ENCODE results near the gene SUPT6H.

The SUPT6H gene

DNA sequence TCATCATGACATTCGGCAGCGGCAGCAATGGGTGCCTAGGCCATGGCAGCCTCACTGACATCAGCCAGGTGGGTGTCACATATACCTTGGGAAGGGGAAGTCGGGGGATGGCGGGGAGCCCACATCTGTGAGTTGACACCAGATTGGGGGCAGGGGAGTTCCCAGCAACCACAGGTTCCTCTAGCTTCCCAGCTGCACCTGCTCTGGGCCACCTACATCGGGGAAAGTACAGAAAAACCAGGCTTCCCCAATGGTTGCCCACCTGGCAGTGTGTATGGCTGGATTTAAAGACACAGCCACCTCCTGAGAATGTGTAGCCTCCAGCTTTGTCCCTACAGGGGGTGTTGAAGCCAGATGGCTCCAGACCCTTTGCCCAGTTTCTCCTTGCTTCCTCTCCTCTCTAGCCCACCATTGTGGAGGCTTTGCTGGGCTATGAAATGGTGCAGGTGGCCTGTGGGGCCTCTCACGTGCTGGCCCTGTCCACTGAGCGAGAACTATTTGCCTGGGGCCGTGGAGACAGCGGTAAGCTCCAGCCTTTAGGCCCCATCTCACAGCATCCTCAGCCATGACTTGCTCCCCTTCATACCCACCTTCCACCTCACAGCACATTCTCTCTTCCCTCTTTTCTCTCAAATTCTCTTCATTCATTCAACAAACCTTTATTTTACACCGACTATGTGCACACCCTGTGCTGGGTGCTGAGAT is 76.8 kb downstream of the SUPT6H start:
- no peak for DNase-seq

DNA sequence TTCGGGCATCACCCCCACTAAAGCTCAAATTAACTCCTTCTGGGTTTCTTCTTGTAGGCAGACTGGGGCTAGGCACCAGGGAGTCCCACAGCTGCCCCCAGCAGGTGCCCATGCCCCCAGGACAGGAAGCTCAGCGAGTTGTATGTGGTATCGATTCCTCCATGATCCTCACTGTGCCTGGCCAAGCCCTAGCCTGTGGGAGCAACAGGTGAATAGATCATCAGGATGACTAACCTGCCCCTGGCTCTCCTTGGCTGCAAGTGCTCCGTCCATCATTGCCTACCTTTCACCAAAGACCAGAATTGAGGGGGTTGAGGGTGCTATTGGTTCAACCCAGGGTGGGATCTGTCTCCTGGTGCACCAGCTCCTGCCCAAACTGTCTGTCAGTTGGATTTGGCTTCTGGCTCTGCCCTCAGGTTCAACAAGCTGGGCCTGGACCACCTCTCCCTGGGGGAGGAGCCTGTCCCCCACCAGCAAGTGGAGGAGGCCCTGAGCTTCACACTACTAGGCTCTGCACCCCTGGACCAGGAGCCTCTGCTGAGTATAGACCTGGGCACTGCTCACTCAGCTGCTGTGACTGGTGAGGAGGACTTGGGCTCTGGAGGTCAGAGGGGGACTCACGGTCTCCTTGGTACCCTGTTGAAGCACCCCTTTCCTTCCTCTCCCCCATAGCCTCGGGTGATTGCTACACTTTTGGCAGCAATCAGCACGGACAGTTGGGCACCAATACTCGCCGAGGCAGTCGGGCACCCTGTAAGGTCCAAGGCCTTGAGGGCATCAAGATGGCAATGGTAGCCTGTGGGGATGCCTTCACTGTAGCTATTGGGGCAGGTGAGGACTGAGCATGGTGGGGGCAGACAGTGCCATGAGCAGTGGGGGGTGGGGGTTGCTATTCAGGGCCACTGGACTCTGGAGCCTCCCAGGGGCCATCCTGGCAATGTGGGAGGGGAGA is 78.7 kb downstream of the SUPT6H start:
- no peak for DNase-seq

- DNase-seq, result no peak
Measured at GRCh38 chr17:28741358-28742349, 79.6 kb downstream of the SUPT6H start.

DNA sequence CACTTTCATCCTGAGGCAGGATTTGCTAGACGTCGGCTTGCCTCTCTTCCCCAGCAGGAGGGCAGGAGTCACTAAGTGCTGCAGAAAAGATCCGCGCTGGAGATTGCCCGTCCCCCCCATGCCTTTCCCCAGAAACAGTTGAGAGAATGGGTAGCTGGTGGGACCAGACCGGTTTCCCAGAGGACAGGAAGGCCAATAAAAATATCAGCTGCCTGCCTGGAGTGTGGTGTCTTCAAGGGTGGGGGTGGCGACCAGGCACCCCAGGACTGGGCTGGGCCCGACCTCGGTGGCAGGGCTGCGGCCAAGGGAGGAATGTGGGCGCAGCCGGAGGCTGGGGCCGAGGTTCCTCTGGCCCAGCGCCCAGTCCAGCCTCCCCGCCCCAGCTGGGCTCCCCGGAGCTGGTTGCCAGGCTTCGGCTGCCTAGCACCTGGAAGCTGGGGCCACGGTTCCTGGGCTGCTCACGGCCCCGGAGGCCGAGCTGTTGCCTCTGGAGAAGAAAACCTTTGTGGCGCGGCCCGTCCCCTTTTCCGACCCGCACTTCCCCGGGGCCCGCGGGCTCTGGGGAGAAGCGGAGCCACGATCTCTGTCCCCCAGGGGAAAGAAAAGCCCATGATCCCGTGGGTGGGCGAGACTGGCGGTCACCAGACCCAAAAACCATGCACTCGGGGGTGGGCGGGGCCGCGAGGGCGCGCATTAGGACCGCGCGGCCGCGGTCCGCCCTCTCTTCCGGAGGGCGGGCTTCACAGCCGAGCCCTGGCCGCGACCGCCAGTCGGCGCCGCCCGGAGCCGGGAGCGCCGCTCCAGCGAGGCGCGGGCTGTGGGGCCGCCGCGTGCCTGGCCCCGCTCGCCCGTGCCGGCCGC is 81.5 kb downstream of the SUPT6H start, which contains the start of gene TRAF4:
TSS of gene TRAF4 (plus strand) at position 769 of the 861 bp plus-strand sequence. CDS start 102 bp downstream, outside the sequence.
- peak; percentile 53 to 66 (median 60) for DNase-seq

DNA sequence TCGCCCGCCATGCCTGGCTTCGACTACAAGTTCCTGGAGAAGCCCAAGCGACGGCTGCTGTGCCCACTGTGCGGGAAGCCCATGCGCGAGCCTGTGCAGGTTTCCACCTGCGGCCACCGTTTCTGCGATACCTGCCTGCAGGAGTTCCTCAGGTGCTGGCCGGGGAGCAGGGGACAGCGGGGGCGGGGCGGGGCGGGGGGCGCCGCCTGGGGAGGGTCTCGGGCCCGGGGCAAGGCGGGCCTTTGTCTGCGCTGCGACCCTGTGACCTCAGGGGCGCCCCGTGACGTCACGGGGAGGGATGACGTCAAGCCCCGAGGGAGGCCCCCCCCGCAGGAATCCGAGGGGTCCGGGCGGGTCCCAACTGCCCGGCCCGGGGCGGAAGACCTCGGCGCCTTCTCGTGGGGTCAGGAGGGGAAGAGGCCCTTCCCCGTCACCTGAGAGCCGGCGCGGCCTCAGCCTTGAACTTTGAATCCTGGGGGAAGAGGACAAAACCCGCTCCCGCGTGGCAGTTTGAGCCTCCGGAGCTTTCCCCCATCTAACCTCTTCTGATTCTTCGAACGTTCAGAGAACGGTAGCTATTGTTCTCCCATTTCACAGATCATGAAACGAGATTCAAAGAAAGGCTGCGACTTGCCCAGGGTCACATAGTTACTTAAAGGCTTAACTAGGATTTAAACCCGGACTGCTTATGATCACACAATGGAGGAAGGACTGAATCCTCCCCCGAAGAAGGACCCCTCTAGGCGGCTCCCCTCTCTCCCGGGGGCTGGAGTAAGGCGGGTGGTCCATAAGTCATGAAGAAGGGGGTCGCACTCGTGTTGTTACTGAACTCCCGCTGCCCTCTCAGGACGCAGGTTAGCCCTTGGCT is 82.3 kb downstream of the SUPT6H start:
- peak; percentile 31 to 56 (median 43) for DNase-seq

GRCh38 chr17:28744972-28745785 is 83.2 kb downstream of the SUPT6H start:
- DNase-seq, result no peak

DNA sequence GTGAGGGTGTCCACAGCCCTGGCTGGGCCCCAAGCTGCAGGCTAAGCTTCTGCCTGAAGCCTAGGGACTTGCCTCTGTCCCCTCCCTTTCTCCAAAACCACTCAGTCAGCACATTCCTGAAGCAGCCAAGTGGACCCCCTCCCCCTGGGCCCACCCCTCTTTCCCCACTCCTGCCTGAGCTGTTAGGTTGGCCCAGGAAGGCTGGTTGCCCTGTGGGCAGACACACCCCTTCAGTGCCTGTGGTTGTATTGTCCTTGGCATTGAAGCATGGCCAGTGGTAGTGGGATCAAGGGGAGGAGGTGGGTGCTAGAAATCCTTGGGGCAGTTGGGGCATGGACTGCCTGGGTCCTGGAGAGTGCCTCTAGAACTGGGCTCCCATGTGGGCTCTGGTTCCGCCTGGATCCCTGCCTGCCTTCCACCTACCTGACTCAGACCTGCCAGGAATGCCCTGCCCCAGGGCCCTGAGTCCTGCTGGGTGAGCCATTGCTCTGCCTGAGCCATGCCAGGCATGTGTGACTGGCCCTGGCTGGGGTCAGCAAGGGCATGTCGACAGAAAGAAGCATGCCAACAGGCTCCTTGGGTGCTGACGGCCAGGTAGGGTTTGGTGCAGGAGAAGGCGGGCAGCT is 83.9 kb downstream of the SUPT6H start:
- no peak for DNase-seq

GRCh38 chr17:28746611-28747050 is 84.6 kb downstream of the SUPT6H start:
- no peak for DNase-seq

GRCh38 chr17:28747051-28747691 is 85.2 kb downstream of the SUPT6H start:
- DNase-seq, result no peak

DNA sequence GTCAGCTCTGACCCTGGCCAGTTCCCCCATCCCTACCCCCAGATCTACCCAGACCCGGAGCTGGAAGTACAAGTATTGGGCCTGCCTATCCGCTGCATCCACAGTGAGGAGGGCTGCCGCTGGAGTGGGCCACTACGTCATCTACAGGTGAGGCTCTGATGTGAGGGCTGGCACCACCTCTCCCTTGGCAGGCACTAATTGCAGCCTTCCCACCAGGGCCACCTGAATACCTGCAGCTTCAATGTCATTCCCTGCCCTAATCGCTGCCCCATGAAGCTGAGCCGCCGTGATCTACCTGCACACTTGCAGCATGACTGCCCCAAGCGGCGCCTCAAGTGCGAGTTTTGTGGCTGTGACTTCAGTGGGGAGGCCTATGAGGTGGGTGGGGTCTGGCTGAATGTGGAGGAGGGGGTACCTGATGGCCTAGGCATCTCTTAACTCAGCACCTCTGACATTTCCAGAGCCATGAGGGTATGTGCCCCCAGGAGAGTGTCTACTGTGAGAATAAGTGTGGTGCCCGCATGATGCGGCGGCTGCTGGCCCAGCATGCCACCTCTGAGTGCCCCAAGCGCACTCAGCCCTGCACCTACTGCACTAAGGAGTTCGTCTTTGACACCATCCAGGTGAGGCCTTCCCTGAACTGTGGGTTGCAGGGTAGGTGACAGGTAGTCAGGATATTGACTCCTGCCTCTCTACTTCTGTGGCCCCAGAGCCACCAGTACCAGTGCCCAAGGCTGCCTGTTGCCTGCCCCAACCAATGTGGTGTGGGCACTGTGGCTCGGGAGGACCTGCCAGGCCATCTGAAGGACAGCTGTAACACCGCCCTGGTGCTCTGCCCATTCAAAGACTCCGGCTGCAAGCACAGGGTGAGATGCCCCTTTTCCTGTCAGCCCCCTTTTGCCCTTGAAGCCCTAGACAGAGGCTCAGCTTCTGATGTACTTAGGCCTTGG is 86.1 kb downstream of the SUPT6H start:
- no peak for DNase-seq

DNA sequence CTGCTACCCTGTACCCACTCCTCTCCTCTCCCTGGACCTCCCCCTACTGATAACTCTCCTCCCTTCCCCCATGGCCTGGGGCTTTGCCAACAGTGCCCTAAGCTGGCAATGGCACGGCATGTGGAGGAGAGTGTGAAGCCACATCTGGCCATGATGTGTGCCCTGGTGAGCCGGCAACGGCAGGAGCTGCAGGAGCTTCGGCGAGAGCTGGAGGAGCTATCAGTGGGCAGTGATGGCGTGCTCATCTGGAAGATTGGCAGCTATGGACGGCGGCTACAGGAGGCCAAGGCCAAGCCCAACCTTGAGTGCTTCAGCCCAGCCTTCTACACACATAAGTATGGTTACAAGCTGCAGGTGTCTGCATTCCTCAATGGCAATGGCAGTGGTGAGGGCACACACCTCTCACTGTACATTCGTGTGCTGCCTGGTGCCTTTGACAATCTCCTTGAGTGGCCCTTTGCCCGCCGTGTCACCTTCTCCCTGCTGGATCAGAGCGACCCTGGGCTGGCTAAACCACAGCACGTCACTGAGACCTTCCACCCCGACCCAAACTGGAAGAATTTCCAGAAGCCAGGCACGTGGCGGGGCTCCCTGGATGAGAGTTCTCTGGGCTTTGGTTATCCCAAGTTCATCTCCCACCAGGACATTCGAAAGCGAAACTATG is 87.0 kb downstream of the SUPT6H start:
- DNase-seq, result no peak

- DNase-seq, result no peak
Measured at GRCh38 chr17:28749516-28750177, 87.6 kb downstream of the SUPT6H start.

DNA sequence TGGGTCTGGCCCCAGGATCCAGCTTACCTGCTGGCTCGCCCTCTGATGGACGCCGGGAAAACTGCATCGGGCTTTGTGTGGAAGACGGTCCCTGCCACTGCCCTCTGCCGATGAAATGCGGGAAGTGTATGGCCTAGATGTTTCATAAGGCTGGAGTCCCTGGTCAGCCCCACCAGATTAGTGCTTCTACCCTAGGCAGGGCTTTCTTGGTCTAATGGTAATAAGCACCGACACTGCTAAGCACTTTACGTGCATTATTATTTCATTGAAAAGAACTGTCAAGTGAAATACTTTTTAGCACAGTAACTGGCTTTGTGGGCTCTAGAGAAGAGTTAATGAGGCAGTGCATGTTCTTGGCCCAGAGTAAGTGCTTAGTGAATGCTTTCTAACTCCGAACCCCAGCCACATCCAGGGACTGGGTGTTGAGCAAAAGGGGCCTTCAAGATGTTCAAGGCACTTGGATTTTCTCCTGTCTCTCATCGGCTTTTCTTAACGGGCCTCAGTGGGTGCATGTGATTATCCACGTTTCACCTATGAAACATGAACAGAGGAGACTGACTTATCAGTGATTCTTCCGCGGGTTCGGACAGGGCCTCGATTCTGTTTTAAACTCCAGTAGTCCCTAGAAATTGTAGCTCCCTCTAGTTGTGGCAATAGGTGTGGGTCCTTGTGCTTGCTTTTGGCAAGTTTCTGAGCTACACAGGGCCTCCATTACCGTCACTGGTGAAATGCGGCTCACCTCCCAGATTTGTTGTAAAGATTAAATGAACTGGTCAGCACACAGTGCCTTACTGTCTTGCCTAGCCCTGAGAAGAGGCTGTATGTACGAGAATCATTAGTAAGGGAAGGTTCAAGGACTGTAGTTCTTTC is 88.4 kb downstream of the SUPT6H start:
- peak; percentile 71 to 83 (median 75) for DNase-seq

DNA sequence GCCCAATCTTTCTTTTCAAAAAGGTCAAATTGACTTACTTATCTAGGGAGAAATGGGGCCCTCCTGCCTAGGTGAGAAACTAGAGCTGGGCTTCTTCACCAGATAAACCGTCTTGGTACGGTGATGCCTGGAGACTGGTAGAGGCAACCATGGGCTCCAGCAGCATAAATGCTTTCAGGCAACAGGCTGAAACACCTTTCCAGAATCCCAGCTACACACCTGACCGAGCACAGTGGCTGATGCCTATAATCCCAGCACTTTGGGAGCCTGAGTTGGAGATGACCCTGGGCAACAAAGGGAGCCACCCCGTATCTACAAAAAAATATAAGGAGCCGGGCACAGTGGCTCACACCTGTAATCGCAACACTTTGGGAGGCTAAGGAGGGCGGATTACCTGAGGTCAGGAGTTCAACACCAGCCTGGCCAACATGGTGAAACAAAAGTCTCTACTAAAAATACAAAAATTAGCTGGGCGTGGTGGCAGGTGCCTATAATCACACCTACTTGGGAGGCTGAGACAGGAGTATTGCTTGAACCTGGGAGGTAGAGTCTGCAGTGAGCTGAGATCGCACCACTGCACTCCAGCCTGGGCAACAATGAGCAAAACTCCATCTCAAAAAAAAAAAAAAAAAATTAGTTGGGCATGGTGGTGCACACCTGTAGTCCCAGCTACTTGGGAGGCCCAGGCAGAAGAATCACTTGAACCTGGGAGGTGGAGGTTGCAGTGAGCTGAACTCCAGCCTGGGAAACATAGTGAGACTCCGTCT is 89.8 kb downstream of the SUPT6H start:
- DNase-seq, result no peak
